Astrocyte (in vitro differentiated cells and primary cell): ENCODE results near the gene SIN3B.

Experiments
- CTCF ChIP-seq: IDR thresholded peaks from 2 replicates; pipeline ENCODE4 v1.5.1; 2011; ENCODE audit warnings: low read depth, mild to moderate bottlenecking, inconsistent platforms, low read length, moderate library complexity; ENCODE audit not compliant: insufficient read depth
- EZH2 ChIP-seq: IDR thresholded peaks from 2 replicates; pipeline ENCODE4 v1.6.1; 2012; ENCODE audit warnings: mild to moderate bottlenecking, low read length, inconsistent platforms; ENCODE audit not compliant: insufficient read depth

DNA sequence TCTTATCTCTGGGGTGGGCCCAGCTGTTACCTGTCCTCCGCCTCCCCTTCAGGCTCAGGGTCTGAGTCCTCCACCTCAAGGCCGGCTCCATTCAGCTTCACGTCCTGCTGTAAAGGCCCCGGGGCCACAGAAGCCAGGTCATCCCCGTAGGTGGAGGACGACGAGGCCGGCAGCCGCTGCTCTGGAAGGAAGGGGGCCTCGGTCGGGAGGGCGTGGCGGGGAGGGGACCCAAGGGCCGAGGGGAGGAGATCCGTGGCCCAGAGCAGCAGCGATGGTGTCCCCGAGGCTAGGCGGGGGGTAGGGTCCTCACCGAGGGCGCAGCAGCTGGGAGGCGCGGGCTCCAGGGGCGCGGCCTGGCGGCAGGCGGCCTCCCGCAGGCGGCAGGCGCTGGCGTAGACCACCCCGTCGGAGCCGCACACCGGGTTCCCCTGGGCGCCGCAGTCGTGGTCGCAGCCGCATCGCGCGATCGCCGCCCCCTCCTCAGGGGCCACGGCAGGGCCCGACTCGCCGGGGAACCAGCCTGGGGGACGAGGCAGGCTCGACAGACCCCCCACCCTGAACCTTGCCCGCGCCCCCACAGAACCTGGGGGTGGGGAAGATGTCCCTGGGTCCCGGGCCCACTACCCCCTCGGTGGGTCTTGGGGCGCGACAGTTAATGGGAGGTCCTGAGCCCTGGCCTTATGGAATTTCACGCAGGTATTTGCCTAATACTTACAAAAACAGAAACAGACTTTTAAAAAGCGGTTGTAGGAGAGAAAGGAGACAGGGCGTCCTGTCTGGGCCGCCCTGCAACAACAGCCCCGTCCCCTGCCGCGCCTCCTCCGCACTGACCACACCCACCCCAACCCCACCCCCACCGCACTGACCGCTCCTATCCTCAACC is 67.2 kb downstream of the SIN3B start:
- no peak for TF ChIP-seq CTCF
- no peak for TF ChIP-seq EZH2
